Measurements from ENCODE around the gene GPC3.

DNA sequence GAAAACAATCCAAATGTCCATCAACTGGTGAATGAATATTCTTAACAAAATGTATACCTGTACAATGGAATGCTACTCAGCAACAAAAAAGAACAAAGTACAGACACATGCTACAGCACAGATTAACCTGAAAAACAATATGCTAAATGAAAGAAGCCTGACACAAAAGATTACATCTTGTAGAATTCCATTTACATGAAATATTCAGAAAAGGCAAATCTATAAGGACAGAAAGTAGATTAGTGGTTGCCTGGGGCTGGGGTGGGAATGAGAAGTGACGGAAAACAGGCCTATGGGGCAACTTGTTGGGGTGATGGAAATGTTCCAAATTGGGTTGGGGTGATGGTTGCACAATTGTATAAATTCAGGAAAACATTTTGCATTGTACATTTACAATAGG is 351.0 kb downstream of the GPC3 start:
- no peak for TF ChIP-seq CTCF (IDR thresholded peaks at IDR 0.05)
- TF ChIP-seq POLR2AphosphoS5 (IDR thresholded peaks at IDR 0.05): no peak
- no peak for TF ChIP-seq POLR2A (IDR thresholded peaks at IDR 0.05; ENCODE audit: low read depth)
- no peak for TF ChIP-seq EP300 (IDR thresholded peaks at IDR 0.05)

Data from esophagus muscularis mucosa (tissue), 4 donors.